ENCODE data around the gene TEX264.

- TF ChIP-seq POLR2A (IDR thresholded peaks at IDR 0.05): no peak
- no peak for TF ChIP-seq CTCF (IDR thresholded peaks at IDR 0.05)
Observed at GRCh38 chr3:51751287-51751686, 80.2 kb downstream of the TEX264 start.
